ENCODE results near the gene RFT1.

GRCh38 chr3:53109190-53109589 is 21.0 kb downstream of the RFT1 start:
- TF ChIP-seq POLR2AphosphoS5 (IDR thresholded peaks at IDR 0.05; ENCODE audit: low read depth), result no peak
- TF ChIP-seq, protein P1, sequence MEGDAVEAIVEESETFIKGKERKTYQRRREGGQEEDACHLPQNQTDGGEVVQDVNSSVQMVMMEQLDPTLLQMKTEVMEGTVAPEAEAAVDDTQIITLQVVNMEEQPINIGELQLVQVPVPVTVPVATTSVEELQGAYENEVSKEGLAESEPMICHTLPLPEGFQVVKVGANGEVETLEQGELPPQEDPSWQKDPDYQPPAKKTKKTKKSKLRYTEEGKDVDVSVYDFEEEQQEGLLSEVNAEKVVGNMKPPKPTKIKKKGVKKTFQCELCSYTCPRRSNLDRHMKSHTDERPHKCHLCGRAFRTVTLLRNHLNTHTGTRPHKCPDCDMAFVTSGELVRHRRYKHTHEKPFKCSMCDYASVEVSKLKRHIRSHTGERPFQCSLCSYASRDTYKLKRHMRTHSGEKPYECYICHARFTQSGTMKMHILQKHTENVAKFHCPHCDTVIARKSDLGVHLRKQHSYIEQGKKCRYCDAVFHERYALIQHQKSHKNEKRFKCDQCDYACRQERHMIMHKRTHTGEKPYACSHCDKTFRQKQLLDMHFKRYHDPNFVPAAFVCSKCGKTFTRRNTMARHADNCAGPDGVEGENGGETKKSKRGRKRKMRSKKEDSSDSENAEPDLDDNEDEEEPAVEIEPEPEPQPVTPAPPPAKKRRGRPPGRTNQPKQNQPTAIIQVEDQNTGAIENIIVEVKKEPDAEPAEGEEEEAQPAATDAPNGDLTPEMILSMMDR (conservative IDR thresholded peaks at IDR 0.05; ENCODE audit: low read depth in 2 of 2), result no peak
- no peak for TF ChIP-seq EZH2phosphoT487 (IDR thresholded peaks at IDR 0.05; ENCODE audit: unreplicated experiment)
- no peak for TF ChIP-seq EZH2 (IDR thresholded peaks at IDR 0.05; ENCODE audit: low read depth, unreplicated experiment)
- TF ChIP-seq, protein P2, sequence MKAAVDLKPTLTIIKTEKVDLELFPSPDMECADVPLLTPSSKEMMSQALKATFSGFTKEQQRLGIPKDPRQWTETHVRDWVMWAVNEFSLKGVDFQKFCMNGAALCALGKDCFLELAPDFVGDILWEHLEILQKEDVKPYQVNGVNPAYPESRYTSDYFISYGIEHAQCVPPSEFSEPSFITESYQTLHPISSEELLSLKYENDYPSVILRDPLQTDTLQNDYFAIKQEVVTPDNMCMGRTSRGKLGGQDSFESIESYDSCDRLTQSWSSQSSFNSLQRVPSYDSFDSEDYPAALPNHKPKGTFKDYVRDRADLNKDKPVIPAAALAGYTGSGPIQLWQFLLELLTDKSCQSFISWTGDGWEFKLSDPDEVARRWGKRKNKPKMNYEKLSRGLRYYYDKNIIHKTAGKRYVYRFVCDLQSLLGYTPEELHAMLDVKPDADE (IDR thresholded peaks at IDR 0.05), result no peak
- TF ChIP-seq JUNB (IDR thresholded peaks at IDR 0.05; ENCODE audit: unreplicated experiment), result no peak
